BLaER1 treated with 17β-estradiol and CSF1 and Interleukin-3, amounts not matched to agents 10 nM and 100 nM (cell line): Measurements from ENCODE around the gene SLCO3A1.
A peak's percentile ranks its signal among the peaks of the same experiment; 100 is the strongest.

Experiments used
- H3K27ac ChIP-seq, 11 experiments: shearing (Covaris generic); formaldehyde crosslinking; 2 replicates each; pipeline ENCODE4 v1.8.1; 2022
- H3K27me3 ChIP-seq, 11 experiments: shearing (Covaris generic); formaldehyde crosslinking; 2 replicates each; pipeline ENCODE4 v1.8.1; 2022
- H3K36me3 ChIP-seq, 11 experiments: shearing (Covaris generic); formaldehyde crosslinking; 2 replicates each; pipeline ENCODE4 v1.8.1; 2022
- H3K4me1 ChIP-seq, 10 experiments: shearing (Covaris generic); formaldehyde crosslinking; 2 replicates each; pipeline ENCODE4 v1.8.1; 2022
- H3K4me2 ChIP-seq, 11 experiments: shearing (Covaris generic); formaldehyde crosslinking; 2 replicates each; pipeline ENCODE4 v1.8.1; 2022
- H3K4me3 ChIP-seq, 10 experiments: shearing (Covaris generic); formaldehyde crosslinking; 2 replicates each; pipeline ENCODE4 v1.8.1; 2022
- H3K9ac ChIP-seq, 11 experiments: shearing (Covaris generic); formaldehyde crosslinking; 2 replicates each; pipeline ENCODE4 v1.8.1; 2022
- H3K9me3 ChIP-seq, 11 experiments: shearing (Covaris generic); formaldehyde crosslinking; replicated peaks in 1 of 11; 2 replicates each; pipeline ENCODE4 v1.8.1; 2022
- H4K20me1 ChIP-seq, 11 experiments: shearing (Covaris generic); formaldehyde crosslinking; 2 replicates each; pipeline ENCODE4 v1.8.1; 2022
- Cebpa-rat ChIP-seq, 11 experiments: shearing (Covaris generic); IDR thresholded peaks; 2 replicates each; pipeline ENCODE4 v1.8.1; 2022

The SLCO3A1 gene

DNA sequence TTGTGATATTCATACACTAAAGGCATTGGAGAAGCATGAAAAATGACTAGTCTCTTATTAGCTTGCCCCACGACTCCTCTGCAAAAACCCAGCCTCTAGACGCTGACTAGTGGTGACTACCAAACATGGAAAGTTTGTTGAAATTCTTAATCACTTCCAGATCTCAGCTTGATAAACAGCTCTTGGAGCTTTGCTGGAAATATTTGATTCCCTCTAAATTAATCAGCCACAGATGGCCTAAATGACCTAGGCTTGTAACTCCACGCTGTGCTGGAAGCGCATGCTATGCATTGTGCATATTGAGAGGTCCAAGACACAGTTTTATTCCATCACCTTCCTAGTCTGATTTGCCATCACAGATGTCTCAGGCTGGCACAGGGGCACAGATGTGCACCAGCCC is 295.5 kb downstream of the SLCO3A1 start:
- no peaks in the 10 kb centered on the region for H3K27me3 ChIP-seq

GRCh38 chr15:92149465-92149864 is 296.0 kb downstream of the SLCO3A1 start:
- H3K4me3 ChIP-seq: no peak overlapping the region

More for the DNA sequence above, 295.5 kb downstream of the SLCO3A1 start:
- peaks cover 0 to 35% (median 32%) of the 10 kb centered on the region in 10 experiments; a peak in 19 of 20 replicates for H3K4me1 ChIP-seq
- H3K9ac ChIP-seq: no peak overlapping the region
- no peak overlapping the region for H3K27ac ChIP-seq
- no peak for TF ChIP-seq Cebpa-rat (IDR thresholded peaks at IDR 0.05)
- H3K9me3 ChIP-seq: peaks cover 0 to 11% (median 0%) of the 10 kb centered on the region in 11 experiments; a peak in 7 of 22 replicates
- H3K4me3 ChIP-seq: no peak overlapping the region
- peaks cover 0 to 70% (median 5%) of the 10 kb centered on the region in 11 experiments; a peak in 8 of 22 replicates for H3K36me3 ChIP-seq
- no peak overlapping the region for H3K4me2 ChIP-seq
- no peaks in the 10 kb centered on the region for H4K20me1 ChIP-seq

GRCh38 chr15:92151168-92151567 is 297.7 kb downstream of the SLCO3A1 start:
- Histone ChIP-seq H3K4me1 (peaks cover 0 to 19% (median 11%) of the 10 kb centered on the region in 10 experiments; a peak in 16 of 20 replicates), H3K4me3 (no peak overlapping the region), H3K4me2 (no peak overlapping the region), H4K20me1 (no peaks in the 10 kb centered on the region), H3K36me3 (peaks cover 0 to 90% (median 5%) of the 10 kb centered on the region in 11 experiments; a peak in 8 of 22 replicates), H3K27me3 (no peaks in the 10 kb centered on the region), H3K9ac (no peak overlapping the region), H3K27ac (no peak overlapping the region), H3K9me3 (no peaks in the 10 kb centered on the region; a peak in 1 of 22 replicates)
- no peak for TF ChIP-seq Cebpa-rat (IDR thresholded peaks at IDR 0.05)

More at GRCh38 chr15:92149465-92149864, 296.0 kb downstream of the SLCO3A1 start:
- peaks cover 0 to 30% (median 28%) of the 10 kb centered on the region in 10 experiments; a peak in 18 of 20 replicates for H3K4me1 ChIP-seq
- H3K4me2 ChIP-seq: no peak overlapping the region
- H3K36me3 ChIP-seq: peaks cover 0 to 73% (median 5%) of the 10 kb centered on the region in 11 experiments; a peak in 8 of 22 replicates
- peaks cover 0 to 7% (median 0%) of the 10 kb centered on the region in 11 experiments; a peak in 7 of 22 replicates for H3K9me3 ChIP-seq
- no peak overlapping the region for H3K27ac ChIP-seq
- no peak for TF ChIP-seq Cebpa-rat (IDR thresholded peaks at IDR 0.05)
- H3K27me3 ChIP-seq: no peaks in the 10 kb centered on the region
- no peak overlapping the region for H3K9ac ChIP-seq
- H4K20me1 ChIP-seq: no peaks in the 10 kb centered on the region

DNA sequence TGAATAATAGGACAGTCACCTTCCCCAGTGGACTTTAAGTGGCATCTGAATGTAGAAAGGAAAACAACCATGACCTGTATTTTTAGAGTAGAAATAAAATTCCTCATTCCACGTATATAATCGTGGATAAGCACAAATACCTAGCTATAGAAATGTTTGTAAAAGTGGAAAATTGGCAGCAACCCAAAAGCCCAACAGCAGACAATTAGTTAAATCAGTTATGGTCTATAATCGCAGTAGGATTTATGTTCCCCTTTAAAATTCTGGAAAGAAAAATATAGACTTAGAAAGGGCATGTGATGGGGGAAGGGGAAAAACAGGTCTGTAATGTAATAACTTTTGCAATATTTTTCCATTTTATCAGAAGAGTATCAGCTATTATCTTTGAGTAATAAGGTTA is 298.2 kb downstream of the SLCO3A1 start:
- Histone ChIP-seq H3K4me3 (no peak overlapping the region), H3K4me1 (peaks cover 0 to 14% (median 6%) of the 10 kb centered on the region in 10 experiments; a peak in 16 of 20 replicates), H3K9me3 (no peaks in the 10 kb centered on the region; a peak in 1 of 22 replicates), H3K36me3 (peaks cover 0 to 94% (median 5%) of the 10 kb centered on the region in 11 experiments; a peak in 8 of 22 replicates), H4K20me1 (no peaks in the 10 kb centered on the region), H3K9ac (no peak overlapping the region), H3K27ac (no peak overlapping the region), H3K27me3 (no peaks in the 10 kb centered on the region), H3K4me2 (no peak overlapping the region)
- TF ChIP-seq Cebpa-rat (IDR thresholded peaks at IDR 0.05): no peak

DNA sequence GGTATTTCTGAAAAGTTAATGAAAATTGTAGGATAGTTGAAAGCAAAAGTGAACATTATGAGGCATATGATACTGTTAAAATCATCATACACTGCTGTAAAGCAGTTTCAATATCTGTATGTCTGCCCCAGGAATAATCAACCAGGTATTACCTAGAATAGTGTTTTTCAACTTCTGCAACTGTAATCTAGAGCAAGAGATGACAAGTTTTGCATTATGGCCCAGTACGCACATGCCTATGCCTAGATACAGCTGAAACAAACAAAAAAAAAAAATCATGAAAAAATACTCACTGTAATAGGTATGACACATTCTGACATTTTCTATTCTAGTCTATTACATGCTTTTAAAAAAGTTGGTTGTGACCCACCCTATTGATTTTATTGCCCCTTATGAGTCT is 299.5 kb downstream of the SLCO3A1 start:
- Histone ChIP-seq H3K9me3 (no peaks in the 10 kb centered on the region; a peak in 1 of 22 replicates), H3K4me3 (no peak overlapping the region)
- no peak for TF ChIP-seq Cebpa-rat (IDR thresholded peaks at IDR 0.05)

GRCh38 chr15:92153620-92154019 is 300.1 kb downstream of the SLCO3A1 start:
- no peak overlapping the region for H3K4me3 ChIP-seq
- H4K20me1 ChIP-seq: no peaks in the 10 kb centered on the region
- peaks cover 0 to 7% (median 0%) of the 10 kb centered on the region in 10 experiments; a peak in 1 of 20 replicates for H3K4me1 ChIP-seq
- H3K9ac ChIP-seq: no peak overlapping the region
- H3K4me2 ChIP-seq: no peak overlapping the region
- TF ChIP-seq Cebpa-rat (IDR thresholded peaks at IDR 0.05): no peak
- peaks cover 0 to 86% (median 5%) of the 10 kb centered on the region in 11 experiments; a peak in 8 of 22 replicates for H3K36me3 ChIP-seq
- H3K9me3 ChIP-seq: no peaks in the 10 kb centered on the region; a peak in 1 of 22 replicates
- no peaks in the 10 kb centered on the region for H3K27me3 ChIP-seq
- H3K27ac ChIP-seq: no peak overlapping the region

More for the DNA sequence above, 299.5 kb downstream of the SLCO3A1 start:
- Histone ChIP-seq H3K4me1 (peaks cover 0 to 7% (median 0%) of the 10 kb centered on the region in 10 experiments; a peak in 1 of 20 replicates), H3K27ac (no peak overlapping the region), H3K36me3 (peaks cover 0 to 92% (median 5%) of the 10 kb centered on the region in 11 experiments; a peak in 8 of 22 replicates), H3K27me3 (no peaks in the 10 kb centered on the region), H3K4me2 (no peak overlapping the region), H4K20me1 (no peaks in the 10 kb centered on the region), H3K9ac (no peak overlapping the region)

DNA sequence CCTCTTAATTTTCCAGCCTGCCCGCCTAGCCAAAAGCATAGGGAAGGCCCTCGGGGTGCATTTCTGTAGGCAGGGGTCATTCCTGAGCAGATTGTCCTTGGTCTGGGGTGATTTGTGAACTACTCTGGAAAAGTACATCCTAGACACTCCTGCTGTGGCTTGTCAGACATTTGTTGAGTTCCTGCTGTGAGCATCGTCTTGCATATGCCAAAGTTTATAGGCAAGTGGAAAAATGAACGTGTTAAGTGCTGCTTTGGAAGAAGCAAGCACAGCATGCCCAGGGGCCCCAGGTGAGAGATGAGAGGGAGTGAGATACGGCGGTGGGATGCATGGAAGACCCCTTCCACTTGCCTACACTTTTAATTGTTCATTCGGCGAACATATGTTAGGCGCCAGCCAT is 302.4 kb downstream of the SLCO3A1 start:
- H3K4me1 ChIP-seq: peaks cover 0 to 8% (median 6%) of the 10 kb centered on the region in 10 experiments; a peak in 13 of 20 replicates
- H3K4me2 ChIP-seq: peak overlapping the region in 2 of 11 experiments; percentile 0 to 14; a peak in 1 of 22 replicates
- TF ChIP-seq Cebpa-rat (IDR thresholded peaks at IDR 0.05): no peak
- H3K4me3 ChIP-seq: no peak overlapping the region
- peaks cover 0 to 63% (median 4%) of the 10 kb centered on the region in 11 experiments; a peak in 8 of 22 replicates for H3K36me3 ChIP-seq
- H3K9me3 ChIP-seq: no peaks in the 10 kb centered on the region; a peak in 1 of 22 replicates
- no peaks in the 10 kb centered on the region for H4K20me1 ChIP-seq
- H3K27ac ChIP-seq: no peak overlapping the region
- H3K9ac ChIP-seq: no peak overlapping the region
- H3K27me3 ChIP-seq: no peaks in the 10 kb centered on the region

GRCh38 chr15:92157666-92158298 is 304.3 kb downstream of the SLCO3A1 start:
- TF ChIP-seq Cebpa-rat (IDR thresholded peaks at IDR 0.05): no peak
- Histone ChIP-seq H3K9me3 (no peaks in the 10 kb centered on the region; a peak in 1 of 22 replicates), H3K27ac (no peak overlapping the region), H3K4me3 (no peak overlapping the region), H3K4me2 (no peak overlapping the region), H3K27me3 (no peaks in the 10 kb centered on the region), H3K36me3 (peaks cover 0 to 46% (median 0%) of the 10 kb centered on the region in 11 experiments; a peak in 7 of 22 replicates), H3K4me1 (peaks cover 0 to 17% (median 10%) of the 10 kb centered on the region in 10 experiments; a peak in 15 of 20 replicates), H4K20me1 (no peaks in the 10 kb centered on the region), H3K9ac (no peak overlapping the region)

DNA sequence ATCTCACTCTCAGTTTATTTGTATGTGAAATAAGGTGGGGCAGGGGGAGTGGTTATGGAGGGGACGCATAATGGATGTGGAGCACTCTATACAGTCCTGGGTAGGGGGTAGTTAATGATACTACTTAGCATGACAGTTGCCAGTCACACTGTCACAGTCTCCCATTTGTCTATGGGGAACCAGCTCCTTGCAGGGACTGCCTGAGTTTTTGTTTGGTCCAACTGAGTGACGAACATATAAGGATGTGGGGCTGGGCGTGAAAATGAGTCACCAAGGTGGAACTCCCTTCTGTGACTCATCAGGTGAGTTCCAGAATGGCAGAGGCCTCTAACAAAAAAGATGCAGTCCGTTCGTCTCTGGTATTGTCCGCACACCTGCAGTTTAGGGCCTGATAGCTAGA is 304.9 kb downstream of the SLCO3A1 start:
- Histone ChIP-seq H4K20me1 (no peaks in the 10 kb centered on the region), H3K27ac (no peak overlapping the region), H3K4me2 (no peak overlapping the region), H3K27me3 (no peaks in the 10 kb centered on the region), H3K4me3 (no peak overlapping the region), H3K36me3 (peaks cover 0 to 40% (median 0%) of the 10 kb centered on the region in 11 experiments; a peak in 4 of 22 replicates), H3K9me3 (no peaks in the 10 kb centered on the region; a peak in 1 of 22 replicates), H3K9ac (no peak overlapping the region), H3K4me1 (peaks cover 4 to 23% (median 17%) of the 10 kb centered on the region in 10 experiments)
- no peak for TF ChIP-seq Cebpa-rat (IDR thresholded peaks at IDR 0.05)
